T-helper 2 cell (primary cell): ENCODE results near the gene ATP6AP1.

Source experiments
- DNase-seq, 5 experiments: peaks; one replicate each; pipeline versions ENCODE4 v3.0.0 to v3.0.0-alpha.2; 2012 to 2022

The ATP6AP1 gene

GRCh38 chrX:154472685-154473632 lies 44.5 kb downstream of the ATP6AP1 start:
- no peak for DNase-seq

- DNase-seq, result no peak
These were observed 45.2 kb downstream of the ATP6AP1 start for GRCh38 chrX:154473683-154474082.

GRCh38 chrX:154476821-154477220 lies 48.3 kb downstream of the ATP6AP1 start:
- no peak for DNase-seq

GRCh38 chrX:154477891-154478477 lies 49.5 kb downstream of the ATP6AP1 start:
- no peak for DNase-seq

DNA sequence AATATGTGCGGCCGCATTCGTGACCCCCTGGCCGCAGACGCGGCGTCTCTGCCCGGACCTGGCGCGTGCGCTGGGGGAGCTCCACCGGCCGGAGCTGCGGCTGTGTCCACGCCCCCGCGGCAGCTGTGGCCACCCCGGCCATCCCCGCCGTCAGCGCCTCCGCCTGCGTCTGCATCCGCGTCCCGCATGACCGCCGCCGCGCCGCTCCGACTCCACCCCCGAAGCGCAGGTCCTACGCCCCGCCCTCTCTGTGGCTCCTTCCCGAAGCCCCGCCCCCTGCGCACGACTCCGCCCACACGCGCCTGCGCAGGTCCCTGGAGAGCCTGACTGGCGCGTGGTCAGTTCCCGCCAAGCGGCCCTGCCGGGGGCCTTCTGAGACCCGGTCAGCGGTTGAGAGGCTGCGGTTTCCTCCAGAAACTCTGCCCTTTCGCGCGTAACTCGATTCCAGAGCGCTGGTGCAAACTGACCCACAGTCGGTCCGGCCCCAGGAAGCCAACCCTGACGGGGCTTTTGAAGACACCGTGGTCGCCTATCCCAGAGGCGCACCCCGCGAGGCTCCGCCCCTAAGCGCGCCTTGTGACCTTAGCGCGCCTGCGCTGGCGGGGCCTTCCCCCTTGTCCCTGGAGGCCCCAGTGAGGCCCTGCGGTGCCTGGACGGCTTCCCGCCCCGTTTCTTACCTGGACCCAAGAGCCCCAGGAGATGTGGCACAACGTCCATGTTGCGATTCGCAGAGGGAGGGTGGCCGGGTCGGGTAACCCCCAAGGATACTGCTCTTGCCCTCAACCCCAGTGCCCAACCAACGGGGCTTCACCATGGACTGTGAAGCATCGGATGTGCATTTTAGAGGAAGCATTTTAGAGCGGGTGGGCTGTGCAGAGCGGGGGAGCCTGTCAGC lies 50.5 kb downstream of the ATP6AP1 start, which contains the start of gene LAGE3:
LAGE3 (minus strand) TSS at position 554 of the 895 bp plus-strand sequence; CDS start at position 188, 366 bp downstream.
- peak; percentile 85 to 93 (median 88) for DNase-seq

GRCh38 chrX:154481195-154481594 lies 52.7 kb downstream of the ATP6AP1 start:
- no peak for DNase-seq

- DNase-seq, result no peak
These were observed 53.6 kb downstream of the ATP6AP1 start for GRCh38 chrX:154481911-154482601.

GRCh38 chrX:154482786-154483185 lies 54.3 kb downstream of the ATP6AP1 start:
- no peak for DNase-seq

DNA sequence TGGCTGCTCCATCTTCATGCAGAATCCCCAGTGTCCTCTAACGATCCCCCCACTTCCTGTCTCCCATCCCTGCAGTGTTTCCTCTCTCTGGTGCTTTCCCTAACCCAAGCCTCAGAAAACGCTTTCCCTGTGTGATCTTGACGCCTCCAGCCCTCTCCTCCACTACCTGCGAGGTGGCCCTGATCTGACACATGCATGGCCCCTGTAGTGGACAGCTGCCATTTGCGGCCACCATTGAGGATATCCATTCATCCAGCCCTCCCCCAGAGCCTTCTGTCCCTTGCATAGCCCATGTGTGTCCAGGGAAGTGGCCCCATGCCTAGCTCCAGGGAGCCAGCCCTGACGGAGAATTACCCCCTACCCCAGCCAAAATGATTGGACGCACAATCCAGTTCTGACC lies 54.8 kb downstream of the ATP6AP1 start:
- DNase-seq, result no peak

- DNase-seq, result no peak
These were observed 56.0 kb downstream of the ATP6AP1 start for GRCh38 chrX:154484255-154485149.

- no peak for DNase-seq
These were observed 56.9 kb downstream of the ATP6AP1 start for GRCh38 chrX:154485150-154486051.

DNA sequence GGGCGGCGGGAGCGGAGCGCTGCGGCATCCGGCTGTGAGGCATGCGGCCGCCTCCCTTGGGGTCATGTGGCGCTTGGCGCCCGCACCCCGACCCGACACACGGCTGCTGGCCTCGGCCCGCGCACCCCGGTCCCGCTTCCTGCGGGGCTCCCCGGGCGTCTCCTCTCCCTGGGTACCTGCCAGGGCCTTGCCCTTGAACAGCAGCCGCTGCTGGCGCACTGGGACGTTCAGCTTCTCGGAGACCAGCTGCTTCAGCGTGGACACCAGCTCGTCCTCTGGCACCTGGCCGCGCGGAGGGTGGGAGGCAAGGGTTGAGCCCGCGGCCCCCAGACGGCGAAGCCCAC lies 57.5 kb downstream of the ATP6AP1 start:
- peak in 3 of 5 experiments; percentile 22 to 58 (median 45) for DNase-seq
